Astrocyte (in vitro differentiated cells and primary cell): ENCODE results near the gene SCYL1. TPM values are rescaled to one million over a fixed set of nuclear protein-coding genes. Genes with fewer than 3 reads are reported as not detected.
A peak's percentile ranks its signal among the peaks of the same experiment; 100 is the strongest.

Source experiments
- DNase-seq: peaks from one replicate; pipeline ENCODE4 v3.0.0-alpha.2; 2010; ENCODE audit warnings: low read depth
- FAIRE-seq: peaks from 2 replicates; lab custom pipeline; 2011; peaks lifted over from hg19 to GRCh38; lab: Jason Lieb, UNC
- H2AFZ ChIP-seq: 2 replicates; pipeline ENCODE4 v1.6.0; 2012; ENCODE audit warnings: low read depth, low read length, inconsistent platforms
- H3K27ac ChIP-seq: 2 replicates; pipeline ENCODE4 v1.5.1; 2011; ENCODE audit warnings: low read depth, low read length, inconsistent platforms
- H3K27me3 ChIP-seq: 2 replicates; pipeline ENCODE4 v1.6.0; 2011; ENCODE audit warnings: low read length, inconsistent platforms; ENCODE audit not compliant: insufficient read depth
- H3K36me3 ChIP-seq: 2 replicates; pipeline ENCODE4 v1.5.1; 2011; ENCODE audit warnings: low read length, inconsistent platforms; ENCODE audit not compliant: insufficient read depth
- H3K4me1 ChIP-seq: 2 replicates; pipeline ENCODE4 v1.5.1; 2011; ENCODE audit warnings: low read length, inconsistent platforms; ENCODE audit not compliant: insufficient read depth
- H3K4me2 ChIP-seq: 2 replicates; pipeline ENCODE4 v1.6.0; 2012; ENCODE audit warnings: low read length, inconsistent platforms
- H3K4me3 ChIP-seq: 2 replicates; pipeline ENCODE4 v1.5.1; 2011; ENCODE audit warnings: low read depth, mild to moderate bottlenecking, low read length, inconsistent platforms; ENCODE audit not compliant: insufficient read depth
- H3K79me2 ChIP-seq: 2 replicates; pipeline ENCODE4 v1.6.0; 2012; ENCODE audit warnings: mild to moderate bottlenecking, low read length, inconsistent platforms; ENCODE audit not compliant: insufficient read depth
- H3K9ac ChIP-seq: 2 replicates; pipeline ENCODE4 v1.6.0; 2012; ENCODE audit warnings: mild to moderate bottlenecking, low read length, inconsistent platforms
- H3K9me3 ChIP-seq: 2 replicates; pipeline ENCODE4 v1.5.1; 2012; ENCODE audit warnings: low read depth, mild to moderate bottlenecking, low read length, inconsistent platforms; ENCODE audit not compliant: insufficient read depth
- H4K20me1 ChIP-seq: 2 replicates; pipeline ENCODE4 v1.6.0; 2012; ENCODE audit warnings: low read length, inconsistent platforms; ENCODE audit not compliant: insufficient read depth
- H3K27ac Mint-ChIP-seq: one replicate; pipeline ENCODE4 v1.8.0; 2021; ENCODE audit warnings: mild to moderate bottlenecking, mixed read lengths; ENCODE audit not compliant: unreplicated experiment
- H3K27me3 Mint-ChIP-seq: one replicate; pipeline ENCODE4 v1.8.0; 2021; ENCODE audit warnings: low read depth, mixed read lengths; ENCODE audit not compliant: unreplicated experiment
- H3K36me3 Mint-ChIP-seq: one replicate; pipeline ENCODE4 v1.8.0; 2021; ENCODE audit warnings: low read depth, mixed read lengths; ENCODE audit not compliant: unreplicated experiment
- H3K4me1 Mint-ChIP-seq: one replicate; pipeline ENCODE4 v1.8.0; 2021; ENCODE audit warnings: low read depth, mixed read lengths; ENCODE audit not compliant: unreplicated experiment
- H3K4me3 Mint-ChIP-seq: one replicate; pipeline ENCODE4 v1.8.0; 2021; ENCODE audit warnings: mild to moderate bottlenecking, moderate library complexity, mixed read lengths; ENCODE audit not compliant: unreplicated experiment
- H3K9me3 Mint-ChIP-seq: one replicate; pipeline ENCODE4 v1.8.0; 2021; ENCODE audit warnings: mild to moderate bottlenecking, mixed read lengths; ENCODE audit not compliant: unreplicated experiment
- CTCF ChIP-seq: IDR thresholded peaks from 2 replicates; pipeline ENCODE4 v1.5.1; 2011; ENCODE audit warnings: low read depth, mild to moderate bottlenecking, inconsistent platforms, low read length, moderate library complexity; ENCODE audit not compliant: insufficient read depth
- EZH2 ChIP-seq: IDR thresholded peaks from 2 replicates; pipeline ENCODE4 v1.6.1; 2012; ENCODE audit warnings: mild to moderate bottlenecking, low read length, inconsistent platforms; ENCODE audit not compliant: insufficient read depth
- total RNA-seq: library from RNA; stranded (reverse); gene quantifications from 2 replicates; pipeline ENCODE4 v1.2.1, GENCODE V29; 2021

SCYL1 gene
- total RNA-seq, 1 donor from 2014 or later, result 106 TPM

- Histone ChIP-seq H3K9ac (no peak overlapping the region), H3K4me3 (no peak overlapping the region), H3K4me2 (no peak overlapping the region), H3K9me3 (no peaks in the 10 kb centered on the region), H4K20me1 (peaks cover 82% of the 10 kb centered on the region), H3K4me1 (peaks cover 10% of the 10 kb centered on the region), H3K36me3 (peaks cover 18% of the 10 kb centered on the region), H3K27ac (no peak overlapping the region), H2AFZ (no peak overlapping the region), H3K79me2 (peaks cover 37% of the 10 kb centered on the region), H3K27me3 (no peaks in the 10 kb centered on the region)
- peaks cover 21% of the 10 kb centered on the region for H3K36me3 Mint-ChIP-seq
- TF ChIP-seq EZH2 (no peak), CTCF (peak; percentile 25)
- no peaks in the 10 kb centered on the region for H3K9me3 Mint-ChIP-seq
- peak overlapping the region; percentile 53 for H3K27ac Mint-ChIP-seq
- no peaks in the 10 kb centered on the region for H3K27me3 Mint-ChIP-seq
- H3K4me1 Mint-ChIP-seq, result peaks cover 15% of the 10 kb centered on the region
- H3K4me3 Mint-ChIP-seq, result no peak overlapping the region
- FAIRE-seq (no peak), DNase-seq (no peak)
These were observed 5.2 kb downstream of the SCYL1 start for GRCh38 chr11:65530157-65530496.

- no peak overlapping the region for H3K9ac ChIP-seq
- peaks cover 87% of the 10 kb centered on the region for H4K20me1 ChIP-seq
- Mint-ChIP-seq H3K27me3 (no peaks in the 10 kb centered on the region), H3K27ac (no peak overlapping the region), H3K4me1 (peaks cover 6% of the 10 kb centered on the region), H3K4me3 (no peak overlapping the region), H3K36me3 (peaks cover 22% of the 10 kb centered on the region), H3K9me3 (no peaks in the 10 kb centered on the region)
- peaks cover 15% of the 10 kb centered on the region for H3K79me2 ChIP-seq
- H3K4me1 ChIP-seq, result no peaks in the 10 kb centered on the region
- H3K9me3 ChIP-seq, result no peaks in the 10 kb centered on the region
- DNase-seq, result no peak
- TF ChIP-seq CTCF (no peak), EZH2 (no peak)
- no peak for FAIRE-seq
- H3K36me3 ChIP-seq, result peaks cover 29% of the 10 kb centered on the region
- H3K27me3 ChIP-seq, result no peaks in the 10 kb centered on the region
- H3K4me3 ChIP-seq, result no peak overlapping the region
- H3K4me2 ChIP-seq, result no peak overlapping the region
- no peak overlapping the region for H3K27ac ChIP-seq
- no peak overlapping the region for H2AFZ ChIP-seq
These were observed 7.6 kb downstream of the SCYL1 start for GRCh38 chr11:65532388-65533064.

- no peak overlapping the region for H3K4me3 ChIP-seq
- no peaks in the 10 kb centered on the region for H3K4me1 ChIP-seq
- H3K27me3 ChIP-seq, result no peaks in the 10 kb centered on the region
- TF ChIP-seq CTCF (no peak), EZH2 (no peak)
- H3K9ac ChIP-seq, result no peak overlapping the region
- no peak overlapping the region for H3K4me2 ChIP-seq
- Mint-ChIP-seq H3K9me3 (no peaks in the 10 kb centered on the region), H3K27me3 (no peaks in the 10 kb centered on the region), H3K4me1 (peaks cover 2% of the 10 kb centered on the region), H3K36me3 (peaks cover 16% of the 10 kb centered on the region), H3K27ac (no peak overlapping the region), H3K4me3 (no peak overlapping the region)
- no peak for FAIRE-seq
- DNase-seq, result no peak
- H2AFZ ChIP-seq, result no peak overlapping the region
- no peaks in the 10 kb centered on the region for H3K9me3 ChIP-seq
- peaks cover 78% of the 10 kb centered on the region for H4K20me1 ChIP-seq
- H3K79me2 ChIP-seq, result no peaks in the 10 kb centered on the region
- H3K27ac ChIP-seq, result no peak overlapping the region
- peaks cover 26% of the 10 kb centered on the region for H3K36me3 ChIP-seq
These were observed 10.2 kb downstream of the SCYL1 start for GRCh38 chr11:65535102-65535501.
